Liver (tissue), 3 donors: ENCODE results near the gene SCARB1.

ENCODE experiments used
- CTCF ChIP-seq: fragments of 150-350 bp; IDR thresholded peaks from 2 replicates; pipeline ENCODE4 v1.5.1; 2017; ENCODE audit warnings: improper control_type of control experiment, low read depth, low read length; ENCODE audit not compliant: missing input control
- FOXA1 ChIP-seq: IDR thresholded peaks from 2 replicates; pipeline ENCODE4 v1.6.1; 2016; ENCODE audit warnings: antibody characterized with exemption
- GABPA ChIP-seq, 2 donors: IDR thresholded peaks in 1 of 2; conservative IDR thresholded peaks in 1 of 2; 2 replicates each; pipeline ENCODE4 v1.6.1; 2016; ENCODE audit warnings: antibody characterized with exemption in 2 of 2, mild to moderate bottlenecking in 1 of 2, moderate library complexity in 1 of 2
- HNF4G ChIP-seq: IDR thresholded peaks from 2 replicates; pipeline ENCODE4 v1.6.1; 2016; ENCODE audit warnings: antibody characterized with exemption
- RAD21 ChIP-seq, 2 donors: IDR thresholded peaks; 2 replicates each; pipeline ENCODE4 v1.6.1; 2016; ENCODE audit warnings: antibody characterized with exemption in 2 of 2, mild to moderate bottlenecking in 2 of 2
- REST ChIP-seq: IDR thresholded peaks from 2 replicates; pipeline ENCODE4 v1.6.1; 2016; ENCODE audit warnings: antibody characterized with exemption, mild to moderate bottlenecking
- RXRA ChIP-seq, 2 donors: IDR thresholded peaks; 2 replicates each; pipeline ENCODE4 v1.6.1; 2017 to 2018; ENCODE audit warnings: antibody characterized with exemption in 2 of 2, mild to moderate bottlenecking in 1 of 2
- YY1 ChIP-seq: IDR thresholded peaks from 2 replicates; pipeline ENCODE4 v1.6.1; 2016; ENCODE audit warnings: antibody characterized with exemption, mild to moderate bottlenecking
- ZBTB33 ChIP-seq: IDR thresholded peaks from 2 replicates; pipeline ENCODE4 v1.6.1; 2016; ENCODE audit warnings: antibody characterized with exemption
- donor health status: healthy.
- donor health status: healthy.

GRCh38 chr12:124836759-124837158 is 26.9 kb downstream of the SCARB1 start:
- TF ChIP-seq REST (no peak), CTCF (no peak), RXRA (IDR thresholded peaks at IDR 0.05) (no peak), GABPA (IDR thresholded peaks at IDR 0.05 in 1 of 2, conservative IDR thresholded peaks at IDR 0.05 in 1 of 2) (no peak), FOXA1 (no peak), RAD21 (IDR thresholded peaks at IDR 0.05) (no peak), YY1 (no peak), ZBTB33 (no peak), HNF4G (no peak)
